ENCODE data around the gene MYO9B. TPM values are rescaled to one million over a fixed set of nuclear protein-coding genes. Genes with fewer than 3 reads are reported as not detected.

MYO9B gene
- total RNA-seq, 1 donor from 2014 or later, result 77.3 TPM

Other genes with a start within 250 kb of the MYO9B start
- 90.8 TPM for gene SIN3B, start 246.4 kb upstream of the MYO9B start, total RNA-seq
- 2.6 TPM for gene F2RL3, start 186.8 kb upstream of the MYO9B start, total RNA-seq
- 51.8 TPM for gene CPAMD8, start 49.0 kb upstream of the MYO9B start, total RNA-seq
- gene HAUS8, start 325 bp upstream of the MYO9B start, total RNA-seq, result 10.8 TPM
- 20.2 TPM for gene USE1, start 139.6 kb downstream of the MYO9B start, total RNA-seq
- 21.9 TPM for gene OCEL1, start 150.4 kb downstream of the MYO9B start, total RNA-seq
- 72.1 TPM for gene NR2F6, start 170.1 kb downstream of the MYO9B start, total RNA-seq
- 7.2 TPM for gene USHBP1, start 189.0 kb downstream of the MYO9B start, total RNA-seq
- 67.7 TPM for gene BABAM1, start 191.7 kb downstream of the MYO9B start, total RNA-seq
- gene ANKLE1, start 206.1 kb downstream of the MYO9B start, total RNA-seq, result 0.23 TPM
- 6.3 TPM for gene ABHD8, start 227.6 kb downstream of the MYO9B start, total RNA-seq
- 48.5 TPM for gene MRPL34, start 230.1 kb downstream of the MYO9B start, total RNA-seq
- gene DDA1, start 233.8 kb downstream of the MYO9B start, total RNA-seq, result 32.0 TPM